ENCODE data around the gene OR2V1.
"Not testable (repeated sequence)": the region's sequence is repeated elsewhere in the genome, so short reads cannot be mapped to it uniquely, and the experiment has no call there.

The OR2V1 gene

GRCh38 chr5:181151146-181151545, 20.2 kb upstream of the OR2V1 start:
- no peaks in the 10 kb centered on the region for H3K27me3 ChIP-seq (ENCODE audit: insufficient read depth, low read length)
- H3K4me3 ChIP-seq (ENCODE audit: low read length): no peak overlapping the region
- H2AFZ ChIP-seq (ENCODE audit: low read depth, low read length): no peak overlapping the region
- no peaks in the 10 kb centered on the region for H3K4me1 ChIP-seq (ENCODE audit: insufficient read depth, low read length)
- no peaks in the 10 kb centered on the region for H3K9me3 ChIP-seq (ENCODE audit: low read length)
- no peaks in the 10 kb centered on the region for H3K36me3 ChIP-seq (ENCODE audit: insufficient read depth, low read length)

- Histone ChIP-seq H3K36me3 (ENCODE audit: insufficient read depth, low read length) (no peaks in the 10 kb centered on the region), H3K27me3 (ENCODE audit: insufficient read depth, low read length) (no peaks in the 10 kb centered on the region), H2AFZ (ENCODE audit: low read depth, low read length) (no peak overlapping the region), H3K9me3 (ENCODE audit: low read length) (no peaks in the 10 kb centered on the region), H3K4me3 (ENCODE audit: low read length) (no peak overlapping the region), H3K4me1 (ENCODE audit: insufficient read depth, low read length) (no peaks in the 10 kb centered on the region)
These were observed 19.1 kb upstream of the OR2V1 start for GRCh38 chr5:181149806-181150733.

DNA sequence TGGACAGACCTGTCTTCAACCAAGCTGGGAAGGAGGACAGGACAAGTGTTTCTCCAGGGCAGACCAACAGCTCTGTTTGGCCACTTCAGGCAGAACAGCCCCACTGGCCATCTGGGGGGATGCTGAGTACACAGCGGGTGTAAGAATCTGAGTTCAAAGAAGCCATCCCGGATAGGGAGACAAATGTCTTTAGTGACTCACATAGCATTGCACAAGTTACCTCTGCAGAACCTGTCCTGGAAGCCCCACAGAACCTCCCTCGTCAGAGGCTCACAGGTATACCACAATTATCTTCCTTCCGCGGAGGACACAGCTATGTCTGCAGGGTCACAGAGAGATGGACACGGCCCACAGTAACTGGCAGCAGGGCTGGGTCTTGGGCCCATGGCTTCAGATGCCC, 18.4 kb upstream of the OR2V1 start:
- Histone ChIP-seq H2AFZ (ENCODE audit: low read depth, low read length) (no peak overlapping the region), H3K36me3 (ENCODE audit: insufficient read depth, low read length) (no peaks in the 10 kb centered on the region), H3K4me3 (ENCODE audit: low read length) (no peak overlapping the region), H3K27me3 (ENCODE audit: insufficient read depth, low read length) (no peaks in the 10 kb centered on the region), H3K9me3 (ENCODE audit: low read length) (no peaks in the 10 kb centered on the region), H3K4me1 (ENCODE audit: insufficient read depth, low read length) (no peaks in the 10 kb centered on the region)

GRCh38 chr5:181146927-181147636, 16.1 kb upstream of the OR2V1 start, which contains the start of gene OR2V2:
Gene OR2V2 (plus strand): TSS chr5:181147586. CDS start chr5:181154943, 7,357 bp downstream.
- not testable (repeated sequence) for H2AFZ ChIP-seq (ENCODE audit: low read depth, low read length); H3K9me3 ChIP-seq (ENCODE audit: low read length); H3K4me3 ChIP-seq (ENCODE audit: low read length); H3K27me3 ChIP-seq (ENCODE audit: insufficient read depth, low read length); H3K36me3 ChIP-seq (ENCODE audit: insufficient read depth, low read length); H3K4me1 ChIP-seq (ENCODE audit: insufficient read depth, low read length)

DNA sequence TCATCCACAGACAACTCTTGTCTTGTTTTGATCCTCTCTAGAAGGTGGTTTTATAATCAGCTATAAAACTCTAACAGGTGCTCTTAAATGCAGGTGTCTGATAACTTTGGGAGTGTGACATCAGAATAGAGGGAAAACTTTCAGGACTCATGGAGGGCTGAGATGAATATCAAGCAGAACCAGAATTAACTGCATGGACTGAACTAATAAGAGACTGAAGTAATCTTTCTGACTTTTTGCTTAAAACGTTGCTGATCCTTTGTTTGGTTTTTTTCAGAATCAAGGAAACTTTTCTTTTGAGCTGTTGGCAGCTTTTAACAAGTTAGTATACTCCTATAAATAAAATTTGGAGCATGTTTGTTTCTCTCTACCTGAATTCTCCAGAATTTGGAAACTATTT, 14.2 kb upstream of the OR2V1 start:
- no peaks in the 10 kb centered on the region for H3K4me1 ChIP-seq (ENCODE audit: insufficient read depth, low read length)
- H2AFZ ChIP-seq (ENCODE audit: low read depth, low read length): no peak overlapping the region
- no peaks in the 10 kb centered on the region for H3K36me3 ChIP-seq (ENCODE audit: insufficient read depth, low read length)
- no peak overlapping the region for H3K4me3 ChIP-seq (ENCODE audit: low read length)
- H3K27me3 ChIP-seq (ENCODE audit: insufficient read depth, low read length): peaks cover 12% of the 10 kb centered on the region
- peaks cover 2% of the 10 kb centered on the region for H3K9me3 ChIP-seq (ENCODE audit: low read length)

- Histone ChIP-seq H3K27me3 (ENCODE audit: insufficient read depth, low read length) (peaks cover 12% of the 10 kb centered on the region), H3K4me1 (ENCODE audit: insufficient read depth, low read length) (no peaks in the 10 kb centered on the region), H3K36me3 (ENCODE audit: insufficient read depth, low read length) (no peaks in the 10 kb centered on the region), H3K9me3 (ENCODE audit: low read length) (peaks cover 2% of the 10 kb centered on the region), H2AFZ (ENCODE audit: low read depth, low read length) (no peak overlapping the region), H3K4me3 (ENCODE audit: low read length) (no peak overlapping the region)
These were observed 11.1 kb upstream of the OR2V1 start for GRCh38 chr5:181142054-181142453.

- peaks cover under 1% of the 10 kb centered on the region for H3K4me1 ChIP-seq (ENCODE audit: insufficient read depth, low read length)
- H3K27me3 ChIP-seq (ENCODE audit: insufficient read depth, low read length): peaks cover 12% of the 10 kb centered on the region
- H2AFZ ChIP-seq (ENCODE audit: low read depth, low read length): no peak overlapping the region
- no peak overlapping the region for H3K4me3 ChIP-seq (ENCODE audit: low read length)
- H3K9me3 ChIP-seq (ENCODE audit: low read length): peaks cover 2% of the 10 kb centered on the region
- no peaks in the 10 kb centered on the region for H3K36me3 ChIP-seq (ENCODE audit: insufficient read depth, low read length)
These were observed 9.8 kb upstream of the OR2V1 start for GRCh38 chr5:181140766-181141165.

GRCh38 chr5:181138258-181138657, 7.3 kb upstream of the OR2V1 start:
- peaks cover 2% of the 10 kb centered on the region for H3K9me3 ChIP-seq (ENCODE audit: low read length)
- H3K36me3 ChIP-seq (ENCODE audit: insufficient read depth, low read length): no peaks in the 10 kb centered on the region
- H3K4me3 ChIP-seq (ENCODE audit: low read length): no peak overlapping the region
- H3K4me1 ChIP-seq (ENCODE audit: insufficient read depth, low read length): peaks cover 12% of the 10 kb centered on the region
- peaks cover 7% of the 10 kb centered on the region for H3K27me3 ChIP-seq (ENCODE audit: insufficient read depth, low read length)
- no peak overlapping the region for H2AFZ ChIP-seq (ENCODE audit: low read depth, low read length)

DNA sequence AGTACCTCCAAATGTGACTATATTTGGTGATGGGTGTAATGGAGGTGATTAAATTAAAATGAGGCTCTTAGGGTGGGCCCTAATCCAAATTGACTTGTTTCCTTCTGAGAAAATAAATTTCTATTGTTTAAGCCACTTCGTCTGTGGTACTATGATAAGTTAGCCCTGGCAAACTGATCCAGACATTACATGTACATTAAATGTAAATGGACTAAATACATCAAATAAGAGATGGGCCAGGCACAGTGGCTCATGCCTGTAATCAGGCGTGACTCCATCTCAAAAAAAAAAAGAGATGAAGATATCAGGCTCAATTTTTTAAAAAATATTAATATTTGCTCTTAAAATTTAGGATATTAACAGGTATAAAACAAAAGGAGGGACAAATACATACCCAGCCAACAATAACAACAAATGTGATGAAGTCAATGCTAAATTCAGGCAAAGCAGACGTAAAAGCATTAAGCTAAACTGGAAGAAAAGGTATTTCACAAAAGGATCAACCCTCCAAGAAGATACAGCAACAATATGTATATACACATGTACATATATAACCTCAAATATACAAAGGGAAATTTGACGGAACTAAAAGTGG, 5.5 kb upstream of the OR2V1 start:
- Histone ChIP-seq H2AFZ (ENCODE audit: low read depth, low read length) (no peak overlapping the region), H3K27me3 (ENCODE audit: insufficient read depth, low read length) (peaks cover 4% of the 10 kb centered on the region), H3K36me3 (ENCODE audit: insufficient read depth, low read length) (no peaks in the 10 kb centered on the region), H3K9me3 (ENCODE audit: low read length) (no peaks in the 10 kb centered on the region), H3K4me3 (ENCODE audit: low read length) (no peak overlapping the region), H3K4me1 (ENCODE audit: insufficient read depth, low read length) (peaks cover 12% of the 10 kb centered on the region)

- peaks cover 5% of the 10 kb centered on the region for H3K27me3 ChIP-seq (ENCODE audit: insufficient read depth, low read length)
- H3K4me3 ChIP-seq (ENCODE audit: low read length): no peak overlapping the region
- no peaks in the 10 kb centered on the region for H3K9me3 ChIP-seq (ENCODE audit: low read length)
- H3K36me3 ChIP-seq (ENCODE audit: insufficient read depth, low read length): no peaks in the 10 kb centered on the region
- peaks cover 12% of the 10 kb centered on the region for H3K4me1 ChIP-seq (ENCODE audit: insufficient read depth, low read length)
- H2AFZ ChIP-seq (ENCODE audit: low read depth, low read length): no peak overlapping the region
These were observed 3.3 kb upstream of the OR2V1 start for GRCh38 chr5:181134259-181134658.

- no peaks in the 10 kb centered on the region for H3K9me3 ChIP-seq (ENCODE audit: low read length)
- H2AFZ ChIP-seq (ENCODE audit: low read depth, low read length): no peak overlapping the region
- peaks cover 12% of the 10 kb centered on the region for H3K4me1 ChIP-seq (ENCODE audit: insufficient read depth, low read length)
- H3K27me3 ChIP-seq (ENCODE audit: insufficient read depth, low read length): peaks cover 7% of the 10 kb centered on the region
- H3K36me3 ChIP-seq (ENCODE audit: insufficient read depth, low read length): no peaks in the 10 kb centered on the region
- no peak overlapping the region for H3K4me3 ChIP-seq (ENCODE audit: low read length)
These were observed 2.8 kb upstream of the OR2V1 start for GRCh38 chr5:181133610-181134231.

- Histone ChIP-seq H3K4me1 (ENCODE audit: insufficient read depth, low read length) (peaks cover 12% of the 10 kb centered on the region), H2AFZ (ENCODE audit: low read depth, low read length) (no peak overlapping the region), H3K9me3 (ENCODE audit: low read length) (no peaks in the 10 kb centered on the region), H3K36me3 (ENCODE audit: insufficient read depth, low read length) (no peaks in the 10 kb centered on the region), H3K27me3 (ENCODE audit: insufficient read depth, low read length) (peaks cover 14% of the 10 kb centered on the region), H3K4me3 (ENCODE audit: low read length) (no peak overlapping the region)
These were observed 2.1 kb upstream of the OR2V1 start for GRCh38 chr5:181133083-181133482.

GRCh38 chr5:181131514-181131913, 545 bp upstream of the OR2V1 start:
- Histone ChIP-seq H3K36me3 (ENCODE audit: insufficient read depth, low read length) (no peaks in the 10 kb centered on the region), H2AFZ (ENCODE audit: low read depth, low read length) (no peak overlapping the region), H3K4me1 (ENCODE audit: insufficient read depth, low read length) (peaks cover 12% of the 10 kb centered on the region), H3K9me3 (ENCODE audit: low read length) (no peaks in the 10 kb centered on the region), H3K27me3 (ENCODE audit: insufficient read depth, low read length) (peaks cover 24% of the 10 kb centered on the region), H3K4me3 (ENCODE audit: low read length) (no peak overlapping the region)

Measured in neuron (in vitro differentiated cells).